Myocyte (in vitro differentiated cells): ENCODE results near the gene MYZAP. TPM values are rescaled to one million over a fixed set of nuclear protein-coding genes. Genes with fewer than 3 reads are reported as not detected.

ENCODE experiments used
- DNase-seq: peaks from one replicate; pipeline ENCODE4 v3.0.0-alpha.2; 2012; ENCODE audit warnings: low read depth
- total RNA-seq: library from RNA; depleted of rRNA; stranded (reverse); fragments of >200 nt; gene quantifications from 2 replicates; pipeline ENCODE4 v1.2.3, GENCODE V29; 2014

The MYZAP gene
- total RNA-seq, 1 donor from 2014 or later: 1.5 TPM

- DNase-seq: no peak
Measured at GRCh38 chr15:57694279-57694678, 102.6 kb downstream of the MYZAP start.

- DNase-seq: no peak
Measured at GRCh38 chr15:57696146-57696545, 104.4 kb downstream of the MYZAP start.

- DNase-seq: peak; percentile 48
Measured at GRCh38 chr15:57697588-57697987, 105.9 kb downstream of the MYZAP start.

- DNase-seq: no peak
Measured at GRCh38 chr15:57698243-57698642, 106.5 kb downstream of the MYZAP start.

GRCh38 chr15:57698991-57699390 lies 107.3 kb downstream of the MYZAP start:
- DNase-seq: no peak

GRCh38 chr15:57703387-57703786 lies 111.7 kb downstream of the MYZAP start:
- peak; percentile 64 for DNase-seq

GRCh38 chr15:57704441-57704840 lies 112.7 kb downstream of the MYZAP start:
- DNase-seq: no peak

- peak; percentile 11 for DNase-seq
Measured at GRCh38 chr15:57705746-57706404, 114.2 kb downstream of the MYZAP start.

- peak; percentile 99 for DNase-seq
Measured at GRCh38 chr15:57706405-57707209, 114.9 kb downstream of the MYZAP start, which contains the start of gene POLR2M. TSS of gene POLR2M (plus strand) at chr15:57706714. CDS start at chr15:57706843, 129 bp downstream.

- no peak for DNase-seq
Measured at GRCh38 chr15:57708047-57708446, 116.3 kb downstream of the MYZAP start.

GRCh38 chr15:57718309-57718708 lies 126.6 kb downstream of the MYZAP start:
- no peak for DNase-seq

- DNase-seq: peak; percentile 34
Measured at GRCh38 chr15:57720867-57721266, 129.2 kb downstream of the MYZAP start.

- no peak for DNase-seq
Measured at GRCh38 chr15:57726411-57726810, 134.7 kb downstream of the MYZAP start.

- peak; percentile 47 for DNase-seq
Measured at GRCh38 chr15:57727031-57727430, 135.3 kb downstream of the MYZAP start.

GRCh38 chr15:57728436-57728835 lies 136.7 kb downstream of the MYZAP start:
- no peak for DNase-seq

GRCh38 chr15:57730876-57731275 lies 139.2 kb downstream of the MYZAP start:
- DNase-seq: peak; percentile 95

- DNase-seq: no peak
Measured at GRCh38 chr15:57731530-57732103, 139.9 kb downstream of the MYZAP start.

- peak; percentile 74 for DNase-seq
Measured at GRCh38 chr15:57732526-57733331, 141.0 kb downstream of the MYZAP start.

GRCh38 chr15:57734860-57735259 lies 143.2 kb downstream of the MYZAP start:
- no peak for DNase-seq
